HEK293 (cell line): ENCODE data around the gene GPR152.

Source experiments
- MEIS1 ChIP-seq: sonication (generic); formaldehyde crosslinking; IDR thresholded peaks from 2 replicates; pipeline ENCODE4 v1.8.1; 2022; ENCODE audit warnings: missing genetic modification reagents, mild to moderate bottlenecking, borderline replicate concordance
- MYNN ChIP-seq: fragments of 450-650 bp; formaldehyde crosslinking; IDR thresholded peaks from 2 replicates; pipeline ENCODE4 v1.5.1; 2016; ENCODE audit warnings: missing biosample characterization, missing genetic modification characterization, borderline replicate concordance
- ZNF223 ChIP-seq: fragments of 450-650 bp; formaldehyde crosslinking; IDR thresholded peaks from 2 replicates; pipeline ENCODE4 v1.5.1; 2016; ENCODE audit warnings: missing biosample characterization, missing genetic modification characterization
- ZNF280C ChIP-seq: fragments of 450-650 bp; formaldehyde crosslinking; IDR thresholded peaks from 2 replicates; pipeline ENCODE4 v1.5.1; 2016; ENCODE audit warnings: missing biosample characterization, missing genetic modification characterization
- ZNF311 ChIP-seq: fragments of 450-650 bp; formaldehyde crosslinking; IDR thresholded peaks from 2 replicates; pipeline ENCODE4 v1.5.1; 2017; ENCODE audit warnings: missing biosample characterization, missing genetic modification characterization, borderline replicate concordance
- ZNF433 ChIP-seq: fragments of 450-650 bp; formaldehyde crosslinking; IDR thresholded peaks from 2 replicates; pipeline ENCODE4 v1.5.1; 2016; ENCODE audit warnings: missing biosample characterization, missing genetic modification characterization, low read depth
- TF ChIP-seq, protein P1 (sequence below): IDR thresholded peaks from 2 replicates; pipeline ENCODE4 v1.6.1; 2011; ENCODE audit warnings: mild to moderate bottlenecking, low read depth, low read length, borderline replicate concordance
- TF ChIP-seq, protein P2 (sequence below): fragments of 450-650 bp; formaldehyde crosslinking; IDR thresholded peaks from 2 replicates; pipeline ENCODE4 v1.5.1; 2016; ENCODE audit warnings: missing biosample characterization, missing genetic modification characterization

DNA sequence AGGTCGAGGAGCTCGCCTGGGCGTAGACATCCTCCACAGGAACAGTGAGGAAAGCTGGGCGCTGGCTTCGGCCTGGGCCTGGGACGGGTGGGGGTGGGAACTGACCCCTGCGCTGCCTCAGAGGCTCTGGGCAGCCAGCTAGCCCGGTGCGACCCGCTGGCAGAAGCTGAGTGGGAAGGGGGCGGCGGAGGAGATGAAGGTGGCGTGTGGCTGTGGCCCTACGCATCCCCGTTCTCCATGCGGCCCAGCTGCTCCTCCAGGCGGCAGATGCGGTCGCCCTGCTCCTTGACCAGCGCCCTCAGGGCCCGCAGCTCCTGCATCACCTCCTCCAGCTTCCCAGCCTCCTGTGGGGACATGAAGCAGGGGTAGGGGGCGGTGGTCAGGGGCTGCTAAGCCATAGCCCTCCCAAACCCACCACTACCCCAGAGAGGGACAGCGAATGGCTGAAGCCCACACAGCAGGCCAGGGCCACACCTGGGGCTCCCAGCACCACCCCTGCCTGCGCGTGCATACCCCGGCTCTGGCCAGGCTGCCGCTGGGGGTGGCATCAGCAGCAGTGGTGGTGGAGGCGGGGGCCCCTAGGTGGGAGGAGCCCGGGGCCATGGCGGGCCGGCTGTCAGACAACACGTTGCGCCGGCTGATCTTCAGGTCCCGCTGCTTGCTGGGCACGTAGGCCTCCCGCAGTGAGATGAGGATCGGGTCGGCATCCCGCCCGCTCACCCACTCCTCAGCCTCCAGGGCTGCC, 14.2 kb downstream of the GPR152 start:
- TF ChIP-seq ZNF311 (tag by site-specific recombination), result no peak
- TF ChIP-seq, protein P1, sequence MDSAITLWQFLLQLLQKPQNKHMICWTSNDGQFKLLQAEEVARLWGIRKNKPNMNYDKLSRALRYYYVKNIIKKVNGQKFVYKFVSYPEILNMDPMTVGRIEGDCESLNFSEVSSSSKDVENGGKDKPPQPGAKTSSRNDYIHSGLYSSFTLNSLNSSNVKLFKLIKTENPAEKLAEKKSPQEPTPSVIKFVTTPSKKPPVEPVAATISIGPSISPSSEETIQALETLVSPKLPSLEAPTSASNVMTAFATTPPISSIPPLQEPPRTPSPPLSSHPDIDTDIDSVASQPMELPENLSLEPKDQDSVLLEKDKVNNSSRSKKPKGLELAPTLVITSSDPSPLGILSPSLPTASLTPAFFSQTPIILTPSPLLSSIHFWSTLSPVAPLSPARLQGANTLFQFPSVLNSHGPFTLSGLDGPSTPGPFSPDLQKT, result no peak
- TF ChIP-seq ZNF433, result no peak
- TF ChIP-seq, protein P2, sequence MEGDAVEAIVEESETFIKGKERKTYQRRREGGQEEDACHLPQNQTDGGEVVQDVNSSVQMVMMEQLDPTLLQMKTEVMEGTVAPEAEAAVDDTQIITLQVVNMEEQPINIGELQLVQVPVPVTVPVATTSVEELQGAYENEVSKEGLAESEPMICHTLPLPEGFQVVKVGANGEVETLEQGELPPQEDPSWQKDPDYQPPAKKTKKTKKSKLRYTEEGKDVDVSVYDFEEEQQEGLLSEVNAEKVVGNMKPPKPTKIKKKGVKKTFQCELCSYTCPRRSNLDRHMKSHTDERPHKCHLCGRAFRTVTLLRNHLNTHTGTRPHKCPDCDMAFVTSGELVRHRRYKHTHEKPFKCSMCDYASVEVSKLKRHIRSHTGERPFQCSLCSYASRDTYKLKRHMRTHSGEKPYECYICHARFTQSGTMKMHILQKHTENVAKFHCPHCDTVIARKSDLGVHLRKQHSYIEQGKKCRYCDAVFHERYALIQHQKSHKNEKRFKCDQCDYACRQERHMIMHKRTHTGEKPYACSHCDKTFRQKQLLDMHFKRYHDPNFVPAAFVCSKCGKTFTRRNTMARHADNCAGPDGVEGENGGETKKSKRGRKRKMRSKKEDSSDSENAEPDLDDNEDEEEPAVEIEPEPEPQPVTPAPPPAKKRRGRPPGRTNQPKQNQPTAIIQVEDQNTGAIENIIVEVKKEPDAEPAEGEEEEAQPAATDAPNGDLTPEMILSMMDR (tag by site-specific recombination), result no peak
- TF ChIP-seq MYNN (tag by site-specific recombination), result no peak
- no peak for TF ChIP-seq MEIS1
- TF ChIP-seq ZNF223, result no peak
- TF ChIP-seq ZNF280C (tag by site-specific recombination), result no peak
